ENCODE data around the gene GNB3.
"Not testable (repeated sequence)": the region's sequence is repeated elsewhere in the genome, so short reads cannot be mapped to it uniquely, and the experiment has no call there.

GNB3 gene

GRCh38 chr12:6886206-6886999 is 45.7 kb downstream of the GNB3 start:
- DNase-seq = not testable (repeated sequence)

GRCh38 chr12:6887460-6887859 is 46.7 kb downstream of the GNB3 start:
- no peak for DNase-seq

GRCh38 chr12:6888360-6888759 is 47.6 kb downstream of the GNB3 start:
- DNase-seq = no peak

GRCh38 chr12:6888794-6889193 is 48.1 kb downstream of the GNB3 start:
- DNase-seq = not testable (repeated sequence)

- not testable (repeated sequence) for DNase-seq
These were observed 49.2 kb downstream of the GNB3 start for GRCh38 chr12:6889775-6890573.

GRCh38 chr12:6890789-6891645 is 50.3 kb downstream of the GNB3 start:
- peak; percentile 100 for DNase-seq

GRCh38 chr12:6891646-6892001 is 50.9 kb downstream of the GNB3 start:
- DNase-seq = no peak

GRCh38 chr12:6892683-6893082 is 52.0 kb downstream of the GNB3 start:
- DNase-seq = not testable (repeated sequence)

GRCh38 chr12:6894321-6894720 is 53.6 kb downstream of the GNB3 start:
- no peak for DNase-seq
